Transverse colon (tissue), 3 donors: ENCODE measurements around the gene UBA6.

Experiments
- CTCF ChIP-seq, 5 experiments: fragments of 200-600 bp in 3 of 5; fragments of 450-650 bp in 2 of 5; sonication (generic) in 3 of 5; IDR thresholded peaks; 1 replicate in 2 of 5; 2 replicates in 3 of 5; pipeline ENCODE4 v1.5.1; 2016 to 2017; ENCODE audit warnings: antibody characterized with exemption in 5 of 5, inconsistent platforms in 3 of 5, mild to moderate bottlenecking in 2 of 5, moderate library complexity in 1 of 5
- POLR2A ChIP-seq: fragments of 450-650 bp; IDR thresholded peaks from one replicate; pipeline ENCODE4 v1.6.1; 2016; ENCODE audit warnings: antibody characterized with exemption, mild to moderate bottlenecking, moderate library complexity

GRCh38 chr4:67712000-67712625, 11.2 kb upstream of the UBA6 start:
- TF ChIP-seq CTCF (IDR thresholded peaks at IDR 0.05) (no peak), POLR2A (no peak)
